ENCODE measurements around the gene ODAD2. TPM values are rescaled to one million over a fixed set of nuclear protein-coding genes. Genes with fewer than 3 reads are reported as not detected.
"Not testable (repeated sequence)": the region's sequence is repeated elsewhere in the genome, so short reads cannot be mapped to it uniquely, and the experiment has no call there.

ODAD2 gene
- total RNA-seq, 2 experiments from 2014 or later = not detected

GRCh38 chr10:27950242-27950564, 48.7 kb downstream of the ODAD2 start:
- Mint-ChIP-seq H3K9me3 (ENCODE audit: insufficient read depth) (no peaks in the 10 kb centered on the region), H3K4me3 (no peak overlapping the region), H3K27me3 (ENCODE audit: low read depth) (peaks cover 8% of the 10 kb centered on the region), H3K36me3 (ENCODE audit: low read depth) (no peaks in the 10 kb centered on the region), H3K4me1 (ENCODE audit: low read depth) (no peaks in the 10 kb centered on the region), H3K27ac (no peak overlapping the region)
- ChIA-PET POLR2A (no interaction called here), CTCF (no interaction called here)
- DNase-seq (no peak), ATAC-seq (no peak)

- ChIA-PET POLR2A (no interaction called here), CTCF (no interaction called here)
- Mint-ChIP-seq H3K27ac (no peak overlapping the region), H3K36me3 (ENCODE audit: low read depth) (no peaks in the 10 kb centered on the region), H3K9me3 (ENCODE audit: insufficient read depth) (no peaks in the 10 kb centered on the region), H3K27me3 (ENCODE audit: low read depth) (peaks cover 9% of the 10 kb centered on the region), H3K4me3 (no peak overlapping the region), H3K4me1 (ENCODE audit: low read depth) (no peaks in the 10 kb centered on the region)
- DNase-seq = no peak
- ATAC-seq = no peak
Measured at GRCh38 chr10:27949528-27950241, 49.2 kb downstream of the ODAD2 start.

GRCh38 chr10:27948186-27948585, 50.7 kb downstream of the ODAD2 start:
- H3K27me3 Mint-ChIP-seq (ENCODE audit: low read depth) = peaks cover 9% of the 10 kb centered on the region
- CTCF ChIA-PET = no interaction called here
- no peaks in the 10 kb centered on the region for H3K9me3 Mint-ChIP-seq (ENCODE audit: insufficient read depth)
- DNase-seq (no peak), ATAC-seq (no peak)
- H3K4me3 Mint-ChIP-seq = no peak overlapping the region
- H3K4me1 Mint-ChIP-seq (ENCODE audit: low read depth) = no peaks in the 10 kb centered on the region
- no peaks in the 10 kb centered on the region for H3K36me3 Mint-ChIP-seq (ENCODE audit: low read depth)
- POLR2A ChIA-PET = no interaction called here
- no peak overlapping the region for H3K27ac Mint-ChIP-seq

GRCh38 chr10:27947540-27947939, 51.3 kb downstream of the ODAD2 start:
- POLR2A ChIA-PET = no interaction called here
- no peaks in the 10 kb centered on the region for H3K9me3 Mint-ChIP-seq (ENCODE audit: insufficient read depth)
- DNase-seq (no peak), ATAC-seq (no peak)
- H3K4me1 Mint-ChIP-seq (ENCODE audit: low read depth) = no peaks in the 10 kb centered on the region
- H3K36me3 Mint-ChIP-seq (ENCODE audit: low read depth) = no peaks in the 10 kb centered on the region
- CTCF ChIA-PET = no interaction called here
- peaks cover 9% of the 10 kb centered on the region for H3K27me3 Mint-ChIP-seq (ENCODE audit: low read depth)
- H3K27ac Mint-ChIP-seq = no peak overlapping the region
- H3K4me3 Mint-ChIP-seq = no peak overlapping the region

GRCh38 chr10:27944005-27944404, 54.9 kb downstream of the ODAD2 start:
- ChIA-PET CTCF (no interaction called here), POLR2A (no interaction called here)
- Mint-ChIP-seq H3K36me3 (ENCODE audit: low read depth) (no peaks in the 10 kb centered on the region), H3K27me3 (ENCODE audit: low read depth) (peaks cover 9% of the 10 kb centered on the region), H3K4me1 (ENCODE audit: low read depth) (no peaks in the 10 kb centered on the region), H3K27ac (no peak overlapping the region), H3K4me3 (no peak overlapping the region), H3K9me3 (ENCODE audit: insufficient read depth) (no peaks in the 10 kb centered on the region)
- no peak for ATAC-seq
- no peak for DNase-seq

GRCh38 chr10:27914888-27915287, 84.0 kb downstream of the ODAD2 start:
- ATAC-seq = no peak
- ChIA-PET CTCF (no interaction called here), POLR2A (no interaction called here)
- Mint-ChIP-seq H3K4me3 (no peak overlapping the region), H3K9me3 (ENCODE audit: insufficient read depth) (no peaks in the 10 kb centered on the region), H3K27me3 (ENCODE audit: low read depth) (no peaks in the 10 kb centered on the region), H3K27ac (no peak overlapping the region), H3K36me3 (ENCODE audit: low read depth) (no peaks in the 10 kb centered on the region), H3K4me1 (ENCODE audit: low read depth) (no peaks in the 10 kb centered on the region)
- no peak for DNase-seq

- POLR2A ChIA-PET = no interaction called here
- ATAC-seq = no peak
- no peak overlapping the region for H3K4me3 Mint-ChIP-seq
Measured at GRCh38 chr10:27912231-27912630, 86.6 kb downstream of the ODAD2 start.

GRCh38 chr10:27911539-27911938, 87.3 kb downstream of the ODAD2 start:
- no peak for ATAC-seq

More at GRCh38 chr10:27912231-27912630, 86.6 kb downstream of the ODAD2 start:
- DNase-seq = no peak
- no peak overlapping the region for H3K27ac Mint-ChIP-seq
- CTCF ChIA-PET = no interaction called here
- no peaks in the 10 kb centered on the region for H3K27me3 Mint-ChIP-seq (ENCODE audit: low read depth)
- H3K36me3 Mint-ChIP-seq (ENCODE audit: low read depth) = no peaks in the 10 kb centered on the region
- no peaks in the 10 kb centered on the region for H3K9me3 Mint-ChIP-seq (ENCODE audit: insufficient read depth)
- H3K4me1 Mint-ChIP-seq (ENCODE audit: low read depth) = no peaks in the 10 kb centered on the region

GRCh38 chr10:27911011-27911410, 87.9 kb downstream of the ODAD2 start:
- Mint-ChIP-seq H3K27ac (no peak overlapping the region), H3K9me3 (ENCODE audit: insufficient read depth) (no peaks in the 10 kb centered on the region), H3K27me3 (ENCODE audit: low read depth) (no peaks in the 10 kb centered on the region), H3K36me3 (ENCODE audit: low read depth) (no peaks in the 10 kb centered on the region), H3K4me1 (ENCODE audit: low read depth) (no peaks in the 10 kb centered on the region), H3K4me3 (no peak overlapping the region)
- DNase-seq (no peak), ATAC-seq (no peak)
- CTCF ChIA-PET = no interaction called here
- POLR2A ChIA-PET = no interaction called here

More at GRCh38 chr10:27911539-27911938, 87.3 kb downstream of the ODAD2 start:
- Mint-ChIP-seq H3K27ac (no peak overlapping the region), H3K27me3 (ENCODE audit: low read depth) (no peaks in the 10 kb centered on the region), H3K4me1 (ENCODE audit: low read depth) (no peaks in the 10 kb centered on the region), H3K4me3 (no peak overlapping the region), H3K9me3 (ENCODE audit: insufficient read depth) (no peaks in the 10 kb centered on the region), H3K36me3 (ENCODE audit: low read depth) (no peaks in the 10 kb centered on the region)
- ChIA-PET POLR2A (no interaction called here), CTCF (no interaction called here)
- DNase-seq = no peak

- POLR2A ChIA-PET = no interaction called here
- H3K9me3 Mint-ChIP-seq (ENCODE audit: insufficient read depth) = no peaks in the 10 kb centered on the region
- DNase-seq (no peak), ATAC-seq (no peak)
- H3K4me3 Mint-ChIP-seq = no peak overlapping the region
- H3K27me3 Mint-ChIP-seq (ENCODE audit: low read depth) = no peaks in the 10 kb centered on the region
- no peak overlapping the region for H3K27ac Mint-ChIP-seq
- H3K4me1 Mint-ChIP-seq (ENCODE audit: low read depth) = no peaks in the 10 kb centered on the region
- H3K36me3 Mint-ChIP-seq (ENCODE audit: low read depth) = no peaks in the 10 kb centered on the region
- CTCF ChIA-PET = no interaction called here
Measured at GRCh38 chr10:27908231-27908630, 90.6 kb downstream of the ODAD2 start.

GRCh38 chr10:27899485-27899884, 99.4 kb downstream of the ODAD2 start:
- CTCF ChIA-PET = interaction anchor here (1.6 kb wide), 1 partner anchor 58 kb away, joined by 3 read pairs; no protein-coding TSS in a partner anchor
- H3K27me3 Mint-ChIP-seq (ENCODE audit: low read depth); H3K4me3 Mint-ChIP-seq; H3K9me3 Mint-ChIP-seq (ENCODE audit: insufficient read depth); ATAC-seq; POLR2A ChIA-PET: not testable (repeated sequence)
- DNase-seq = peak; percentile 63
- peaks cover 17% of the 10 kb centered on the region for H3K4me1 Mint-ChIP-seq (ENCODE audit: low read depth)
- H3K27ac Mint-ChIP-seq = peak overlapping the region; percentile 80
- peaks cover 12% of the 10 kb centered on the region for H3K36me3 Mint-ChIP-seq (ENCODE audit: low read depth)

- Mint-ChIP-seq H3K4me1 (ENCODE audit: low read depth) (peaks cover 17% of the 10 kb centered on the region), H3K27ac (no peak overlapping the region), H3K9me3 (ENCODE audit: insufficient read depth) (peaks cover 9% of the 10 kb centered on the region), H3K27me3 (ENCODE audit: low read depth) (peaks cover 3% of the 10 kb centered on the region), H3K36me3 (ENCODE audit: low read depth) (peaks cover 12% of the 10 kb centered on the region), H3K4me3 (no peak overlapping the region)
- ChIA-PET POLR2A (no interaction called here), CTCF (interaction anchor here (1.6 kb wide), 1 partner anchor 59 kb away, joined by 3 read pairs; no protein-coding TSS in a partner anchor)
- ATAC-seq (no peak), DNase-seq (no peak)
Measured at GRCh38 chr10:27899058-27899457, 99.8 kb downstream of the ODAD2 start.

- no peaks in the 10 kb centered on the region for H3K27me3 Mint-ChIP-seq (ENCODE audit: low read depth)
- H3K9me3 Mint-ChIP-seq (ENCODE audit: insufficient read depth) = no peaks in the 10 kb centered on the region
- ChIA-PET POLR2A (no interaction called here), CTCF (no interaction called here)
- no peaks in the 10 kb centered on the region for H3K36me3 Mint-ChIP-seq (ENCODE audit: low read depth)
- no peak for ATAC-seq
- H3K4me3 Mint-ChIP-seq = no peak overlapping the region
- no peak overlapping the region for H3K27ac Mint-ChIP-seq
- no peaks in the 10 kb centered on the region for H3K4me1 Mint-ChIP-seq (ENCODE audit: low read depth)
- no peak for DNase-seq
Measured at GRCh38 chr10:27893358-27893954, 105.4 kb downstream of the ODAD2 start.
